ENCODE measurements around the gene STK24.

Gene STK24

GRCh38 chr13:98506728-98507230 lies 70.1 kb downstream of the STK24 start:
- H3K4me3 ChIP-seq (ENCODE audit: low read depth in 1 of 5, low read length in 5 of 5): no peak overlapping the region
- H3K27me3 ChIP-seq (ENCODE audit: control insufficient read depth in 5 of 5, insufficient read depth in 4 of 5, low read length in 5 of 5): no peaks in the 10 kb centered on the region
- no peaks in the 10 kb centered on the region for H3K9me3 ChIP-seq (ENCODE audit: control insufficient read depth in 5 of 5, low read length in 5 of 5)
- peaks cover 19 to 77% (median 57%) of the 10 kb centered on the region in 5 donors for H3K4me1 ChIP-seq (ENCODE audit: control insufficient read depth in 5 of 5, insufficient read depth in 5 of 5, low read length in 5 of 5)
- H3K9ac ChIP-seq (ENCODE audit: low read length in 5 of 5): no peak overlapping the region
- H3K36me3 ChIP-seq (ENCODE audit: control insufficient read depth in 5 of 5, insufficient read depth in 5 of 5, low read length in 5 of 5): no peaks in the 10 kb centered on the region
- H3K27ac ChIP-seq (ENCODE audit: low read depth, low read length): peak overlapping the region; percentile 52

DNA sequence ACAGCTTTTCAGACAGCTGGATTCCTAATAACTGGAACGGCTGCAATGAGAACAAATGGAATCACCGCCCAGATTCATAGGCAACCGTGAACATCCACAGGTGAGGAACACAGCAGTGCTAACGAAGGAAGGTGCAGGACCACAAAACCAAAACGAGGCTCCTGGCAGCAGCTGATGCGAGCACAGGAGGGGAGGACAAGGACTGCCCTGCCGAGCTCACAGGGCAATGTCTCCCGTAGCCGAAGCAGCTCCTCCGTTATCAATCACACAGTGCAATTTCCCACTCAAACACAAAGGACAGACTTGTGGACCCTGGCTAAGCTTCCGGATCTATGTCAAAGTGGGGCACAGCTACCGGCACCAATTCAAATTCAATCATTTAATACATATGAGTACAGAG lies 70.6 kb downstream of the STK24 start:
- H3K9me3 ChIP-seq (ENCODE audit: control insufficient read depth in 5 of 5, low read length in 5 of 5): no peaks in the 10 kb centered on the region

GRCh38 chr13:98505217-98505616 lies 71.7 kb downstream of the STK24 start:
- Histone ChIP-seq H3K27me3 (ENCODE audit: control insufficient read depth in 5 of 5, insufficient read depth in 4 of 5, low read length in 5 of 5) (no peaks in the 10 kb centered on the region), H3K9ac (ENCODE audit: low read length in 5 of 5) (no peak overlapping the region), H3K36me3 (ENCODE audit: control insufficient read depth in 5 of 5, insufficient read depth in 5 of 5, low read length in 5 of 5) (no peaks in the 10 kb centered on the region), H3K4me1 (ENCODE audit: control insufficient read depth in 5 of 5, insufficient read depth in 5 of 5, low read length in 5 of 5) (peaks cover 19 to 76% (median 57%) of the 10 kb centered on the region in 5 donors), H3K27ac (ENCODE audit: low read depth, low read length) (no peak overlapping the region), H3K4me3 (ENCODE audit: low read depth in 1 of 5, low read length in 5 of 5) (no peak overlapping the region), H3K9me3 (ENCODE audit: control insufficient read depth in 5 of 5, low read length in 5 of 5) (no peaks in the 10 kb centered on the region)

More for the DNA sequence above, 70.6 kb downstream of the STK24 start:
- Histone ChIP-seq H3K9ac (ENCODE audit: low read length in 5 of 5) (no peak overlapping the region), H3K27ac (ENCODE audit: low read depth, low read length) (no peak overlapping the region), H3K4me1 (ENCODE audit: control insufficient read depth in 5 of 5, insufficient read depth in 5 of 5, low read length in 5 of 5) (peaks cover 19 to 77% (median 57%) of the 10 kb centered on the region in 5 donors), H3K4me3 (ENCODE audit: low read depth in 1 of 5, low read length in 5 of 5) (no peak overlapping the region), H3K27me3 (ENCODE audit: control insufficient read depth in 5 of 5, insufficient read depth in 4 of 5, low read length in 5 of 5) (no peaks in the 10 kb centered on the region), H3K36me3 (ENCODE audit: control insufficient read depth in 5 of 5, insufficient read depth in 5 of 5, low read length in 5 of 5) (no peaks in the 10 kb centered on the region)

DNA sequence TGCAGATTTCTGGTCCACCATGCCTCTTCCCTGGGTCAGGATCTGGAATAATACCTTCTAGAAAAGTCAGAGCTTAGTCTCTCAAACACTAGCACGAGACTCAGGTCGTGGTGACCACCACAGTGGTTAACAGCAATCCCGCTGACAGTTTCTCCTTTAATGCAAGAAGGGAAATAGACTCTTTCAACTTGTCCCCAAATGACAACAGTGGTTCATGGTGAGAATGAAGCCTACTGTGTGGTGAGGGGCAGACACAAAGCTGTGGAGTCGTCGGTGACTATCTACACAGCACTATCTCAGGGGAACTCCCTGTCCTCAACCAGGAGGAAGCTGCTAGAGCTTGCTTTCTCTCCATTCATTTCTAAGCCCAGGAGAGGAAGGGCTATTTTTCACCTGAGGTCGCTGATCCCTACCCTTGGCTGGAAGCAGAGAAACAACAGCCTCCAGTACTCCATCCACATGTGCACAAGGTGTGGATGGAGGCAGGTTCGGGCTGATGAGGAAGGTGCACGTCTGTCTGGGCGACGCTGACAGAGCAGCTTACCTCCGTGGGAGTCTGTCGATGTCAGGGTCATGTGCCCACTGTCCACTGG lies 72.4 kb downstream of the STK24 start:
- Histone ChIP-seq H3K9me3 (ENCODE audit: control insufficient read depth in 5 of 5, low read length in 5 of 5) (no peaks in the 10 kb centered on the region), H3K27me3 (ENCODE audit: control insufficient read depth in 5 of 5, insufficient read depth in 4 of 5, low read length in 5 of 5) (no peaks in the 10 kb centered on the region), H3K4me1 (ENCODE audit: control insufficient read depth in 5 of 5, insufficient read depth in 5 of 5, low read length in 5 of 5) (peaks cover 16 to 69% (median 52%) of the 10 kb centered on the region in 5 donors), H3K27ac (ENCODE audit: low read depth, low read length) (no peak overlapping the region), H3K9ac (ENCODE audit: low read length in 5 of 5) (no peak overlapping the region), H3K4me3 (ENCODE audit: low read depth in 1 of 5, low read length in 5 of 5) (no peak overlapping the region), H3K36me3 (ENCODE audit: control insufficient read depth in 5 of 5, insufficient read depth in 5 of 5, low read length in 5 of 5) (peaks cover 0 to 3% (median 2%) of the 10 kb centered on the region in 5 donors)

GRCh38 chr13:98504029-98504351 lies 72.9 kb downstream of the STK24 start:
- Histone ChIP-seq H3K4me3 (ENCODE audit: low read depth in 1 of 5, low read length in 5 of 5) (peak overlapping the region in 3 of 5 donors; percentile 13 to 49 (median 24)), H3K27ac (ENCODE audit: low read depth, low read length) (no peak overlapping the region), H3K9me3 (ENCODE audit: control insufficient read depth in 5 of 5, low read length in 5 of 5) (no peaks in the 10 kb centered on the region), H3K27me3 (ENCODE audit: control insufficient read depth in 5 of 5, insufficient read depth in 4 of 5, low read length in 5 of 5) (no peaks in the 10 kb centered on the region), H3K36me3 (ENCODE audit: control insufficient read depth in 5 of 5, insufficient read depth in 5 of 5, low read length in 5 of 5) (peaks cover 0 to 6% (median 6%) of the 10 kb centered on the region in 5 donors), H3K9ac (ENCODE audit: low read length in 5 of 5) (peak overlapping the region in 1 of 5 donors; percentile 1), H3K4me1 (ENCODE audit: control insufficient read depth in 5 of 5, insufficient read depth in 5 of 5, low read length in 5 of 5) (peaks cover 13 to 64% (median 47%) of the 10 kb centered on the region in 5 donors)

- Histone ChIP-seq H3K9ac (ENCODE audit: low read length in 5 of 5) (no peak overlapping the region), H3K27me3 (ENCODE audit: control insufficient read depth in 5 of 5, insufficient read depth in 4 of 5, low read length in 5 of 5) (no peaks in the 10 kb centered on the region), H3K4me1 (ENCODE audit: control insufficient read depth in 5 of 5, insufficient read depth in 5 of 5, low read length in 5 of 5) (peaks cover 13 to 58% (median 41%) of the 10 kb centered on the region in 5 donors), H3K9me3 (ENCODE audit: control insufficient read depth in 5 of 5, low read length in 5 of 5) (no peaks in the 10 kb centered on the region), H3K36me3 (ENCODE audit: control insufficient read depth in 5 of 5, insufficient read depth in 5 of 5, low read length in 5 of 5) (peaks cover 0 to 9% (median 8%) of the 10 kb centered on the region in 5 donors), H3K27ac (ENCODE audit: low read depth, low read length) (no peak overlapping the region), H3K4me3 (ENCODE audit: low read depth in 1 of 5, low read length in 5 of 5) (peak overlapping the region in 3 of 5 donors; percentile 13 to 49 (median 24))
Measured at GRCh38 chr13:98503175-98504028, 73.5 kb downstream of the STK24 start.

- no peak overlapping the region for H3K4me3 ChIP-seq (ENCODE audit: low read depth in 1 of 5, low read length in 5 of 5)
- no peaks in the 10 kb centered on the region for H3K9me3 ChIP-seq (ENCODE audit: control insufficient read depth in 5 of 5, low read length in 5 of 5)
- H3K36me3 ChIP-seq (ENCODE audit: control insufficient read depth in 5 of 5, insufficient read depth in 5 of 5, low read length in 5 of 5): peaks cover 0 to 10% (median 9%) of the 10 kb centered on the region in 5 donors
- H3K27me3 ChIP-seq (ENCODE audit: control insufficient read depth in 5 of 5, insufficient read depth in 4 of 5, low read length in 5 of 5): no peaks in the 10 kb centered on the region
- no peak overlapping the region for H3K9ac ChIP-seq (ENCODE audit: low read length in 5 of 5)
- peaks cover 9 to 51% (median 34%) of the 10 kb centered on the region in 5 donors for H3K4me1 ChIP-seq (ENCODE audit: control insufficient read depth in 5 of 5, insufficient read depth in 5 of 5, low read length in 5 of 5)
- no peak overlapping the region for H3K27ac ChIP-seq (ENCODE audit: low read depth, low read length)
Measured at GRCh38 chr13:98500963-98501421, 75.9 kb downstream of the STK24 start.

- Histone ChIP-seq H3K27ac (ENCODE audit: low read depth, low read length) (peak overlapping the region; percentile 90), H3K27me3 (ENCODE audit: control insufficient read depth in 5 of 5, insufficient read depth in 4 of 5, low read length in 5 of 5) (no peaks in the 10 kb centered on the region), H3K36me3 (ENCODE audit: control insufficient read depth in 5 of 5, insufficient read depth in 5 of 5, low read length in 5 of 5) (peaks cover 0 to 10% (median 9%) of the 10 kb centered on the region in 5 donors), H3K4me3 (ENCODE audit: low read depth in 1 of 5, low read length in 5 of 5) (peak overlapping the region in 2 of 5 donors; percentile 9 to 11), H3K4me1 (ENCODE audit: control insufficient read depth in 5 of 5, insufficient read depth in 5 of 5, low read length in 5 of 5) (peaks cover 3 to 42% (median 32%) of the 10 kb centered on the region in 5 donors), H3K9ac (ENCODE audit: low read length in 5 of 5) (peak overlapping the region in 2 of 5 donors; percentile 19 to 20), H3K9me3 (ENCODE audit: control insufficient read depth in 5 of 5, low read length in 5 of 5) (no peaks in the 10 kb centered on the region)
Measured at GRCh38 chr13:98496966-98497365, 79.9 kb downstream of the STK24 start.

- peaks cover 3 to 42% (median 33%) of the 10 kb centered on the region in 5 donors for H3K4me1 ChIP-seq (ENCODE audit: control insufficient read depth in 5 of 5, insufficient read depth in 5 of 5, low read length in 5 of 5)
Measured at GRCh38 chr13:98496479-98496791, 80.5 kb downstream of the STK24 start.

More at GRCh38 chr13:98496479-98496791, 80.5 kb downstream of the STK24 start:
- H3K4me3 ChIP-seq (ENCODE audit: low read depth in 1 of 5, low read length in 5 of 5): peak overlapping the region in 3 of 5 donors; percentile 11 to 59 (median 35)
- H3K27ac ChIP-seq (ENCODE audit: low read depth, low read length): peak overlapping the region; percentile 90
- H3K27me3 ChIP-seq (ENCODE audit: control insufficient read depth in 5 of 5, insufficient read depth in 4 of 5, low read length in 5 of 5): no peaks in the 10 kb centered on the region
- peaks cover 0 to 10% (median 9%) of the 10 kb centered on the region in 5 donors for H3K36me3 ChIP-seq (ENCODE audit: control insufficient read depth in 5 of 5, insufficient read depth in 5 of 5, low read length in 5 of 5)
- H3K9ac ChIP-seq (ENCODE audit: low read length in 5 of 5): peak overlapping the region in 2 of 5 donors; percentile 19 to 58
- H3K9me3 ChIP-seq (ENCODE audit: control insufficient read depth in 5 of 5, low read length in 5 of 5): no peaks in the 10 kb centered on the region
